Ovary (tissue), 9 donors: ENCODE results near the gene GPR4. TPM values are rescaled to one million over a fixed set of nuclear protein-coding genes. Genes with fewer than 3 reads are reported as not detected.

Source experiments
- DNase-seq, 5 donors: peaks; one replicate each; pipeline ENCODE4 v3.0.0-alpha.2; 2019 to 2020
- H3K27ac ChIP-seq, 2 donors: fragments of 200-600 bp; one replicate each; pipeline versions ENCODE4 v1.5.1 to v1.8.0; 2019 to 2022
- H3K27me3 ChIP-seq: fragments of 200-600 bp; one replicate; pipeline ENCODE4 v1.8.0; 2022
- H3K36me3 ChIP-seq: fragments of 200-600 bp; sonication (generic); one replicate; pipeline ENCODE4 v1.5.1; 2019
- H3K4me1 ChIP-seq: one replicate; pipeline ENCODE4 v1.8.1; 2013; ENCODE audit warnings: mild to moderate bottlenecking, moderate library complexity; ENCODE audit not compliant: insufficient read depth
- H3K4me3 ChIP-seq: fragments of 200-600 bp; sonication (generic); one replicate; pipeline ENCODE4 v1.5.1; 2017
- H3K9me3 ChIP-seq, 2 donors: fragments of 200-600 bp in 1 of 2; sonication (generic) in 1 of 2; one replicate each; pipeline versions ENCODE4 v1.5.1 to v1.8.1; 2013 to 2019; ENCODE audit warnings: mild to moderate bottlenecking in 1 of 2, moderate library complexity in 1 of 2
- CTCF ChIP-seq, 3 donors: fragments of 450-650 bp in 2 of 3; fragments of 200-600 bp in 1 of 3; IDR thresholded peaks; one replicate each; pipeline versions ENCODE4 v1.5.1 to v1.8.0; 2016 to 2022; ENCODE audit warnings: antibody characterized with exemption in 3 of 3, mild to moderate bottlenecking in 1 of 3
- EP300 ChIP-seq: sonication (generic); formaldehyde crosslinking; IDR thresholded peaks from one replicate; pipeline ENCODE4 v1.6.1; 2017; ENCODE audit warnings: antibody characterized with exemption
- POLR2A ChIP-seq: fragments of 450-650 bp; IDR thresholded peaks from one replicate; pipeline ENCODE4 v1.6.1; 2017; ENCODE audit warnings: antibody characterized with exemption, mild to moderate bottlenecking, moderate library complexity
- WGBS, 3 donors: extraction: QIAGEN DNeasy Blood & Tissue Kit in 1 of 3; methylation state at CpG; one replicate each; pipeline versions ENCODE4 v1.1.5 to v1.1.7; 2013 to 2017; 5-methylcytosine and 5-hydroxymethylcytosine counted together
- intact Hi-C, 4 donors: fragments of 100-400 bp; cut with DNase I; formaldehyde crosslinking; loops; one replicate each; pipeline versions ENCODE4 v1.11.0 to v1.15.1; 2022 to 2023
- polyA plus RNA-seq, 2 donors: library from polyadenylated mRNA; stranded (reverse); fragments of 200-250 nt in 1 of 2; fragments of 350-450 nt in 1 of 2; fragmentation: Illumina TruSeq in 1 of 2; extraction: RNeasy Lipid Tissue Mini Kit (QIAGEN cat#74804) in 1 of 2; gene quantifications; one replicate each; pipeline ENCODE4 v1.2.3, GENCODE V29; 2013 to 2014
- total RNA-seq, 7 donors: library from RNA; depleted of rRNA in 2 of 7; stranded (reverse); fragments of >200 nt in 2 of 7; fragmentation: NEBNext Ultra II Directional in 3 of 7; extraction: Animal tissue kit (Norgen Biotek cat#: 25700) in 3 of 7; gene quantifications; one replicate each; pipeline versions ENCODE4 v1.1.0 to v1.2.4, GENCODE V29; 2016 to 2023
- donor health status: DM: no; HTN: no; CAD: no; lungs with moderate emphysema.
- donor health status: DM: no; HTN: no; CAD: no.
- donor health status: Bipolar disorder and iron deficiency.
- donor health status: DM: yes; HTN: yes; CAD: no.
- donor health status: DM: no; HTN: no; CAD: no.
- donor health status: DM: yes; HTN: yes; CAD: no.

GPR4 gene
- total and polyA plus RNA-seq, 9 donors, result 0.60 to 11.9 (median 3.0) TPM

- no peak for DNase-seq
- Histone ChIP-seq H3K27me3 (no peaks in the 10 kb centered on the region), H3K4me1 (peaks cover 9% of the 10 kb centered on the region), H3K27ac (no peak overlapping the region), H3K4me3 (no peak overlapping the region), H3K9me3 (no peaks in the 10 kb centered on the region), H3K36me3 (no peaks in the 10 kb centered on the region)
- intact Hi-C loops, result loop anchor here in 1 of 4 donors (10.0 kb wide), 1 partner anchor 57 kb away; no protein-coding TSS in a partner anchor
- 91 to 96% (median 92%) methylated on average over 7 of the region's 7 CpGs for WGBS, 3 donors
- TF ChIP-seq EP300 (no peak), POLR2A (no peak), CTCF (IDR thresholded peaks at IDR 0.05) (no peak)
Measured at GRCh38 chr19:45581576-45581975, 20.4 kb downstream of the GPR4 start.

- Histone ChIP-seq H3K27ac (no peak overlapping the region), H3K4me1 (peaks cover 9% of the 10 kb centered on the region), H3K36me3 (no peaks in the 10 kb centered on the region), H3K4me3 (no peak overlapping the region), H3K9me3 (no peaks in the 10 kb centered on the region), H3K27me3 (no peaks in the 10 kb centered on the region)
- WGBS, 3 donors, result 24 to 42% (median 25%) methylated on average over 5 of the region's 5 CpGs
- intact Hi-C loops, result loop anchor here in 1 of 4 donors (10.0 kb wide), 1 partner anchor 54 kb away; no protein-coding TSS in a partner anchor
- TF ChIP-seq POLR2A (no peak), EP300 (no peak), CTCF (IDR thresholded peaks at IDR 0.05) (no peak)
- no peak for DNase-seq
Measured at GRCh38 chr19:45578861-45579260, 23.2 kb downstream of the GPR4 start.

- H3K27ac ChIP-seq, result peak overlapping the region in 1 of 2 donors; percentile 4
- H3K4me3 ChIP-seq, result no peak overlapping the region
- WGBS, 3 donors, result 21 to 33% (median 23%) methylated on average over 11 of the region's 11 CpGs
- H3K9me3 ChIP-seq, result no peaks in the 10 kb centered on the region
- TF ChIP-seq EP300 (no peak), CTCF (IDR thresholded peaks at IDR 0.05) (no peak), POLR2A (no peak)
- intact Hi-C loops, result loop anchor here in 1 of 4 donors (10.0 kb wide), 1 partner anchor 53 kb away; no protein-coding TSS in a partner anchor
- no peaks in the 10 kb centered on the region for H3K27me3 ChIP-seq
- H3K36me3 ChIP-seq, result no peaks in the 10 kb centered on the region
- peaks cover 5% of the 10 kb centered on the region for H3K4me1 ChIP-seq
- peak in 4 of 5 donors; percentile 40 to 80 (median 74) for DNase-seq
Measured at GRCh38 chr19:45577111-45577905, 24.7 kb downstream of the GPR4 start.

GRCh38 chr19:45576682-45577081 lies 25.3 kb downstream of the GPR4 start:
- Histone ChIP-seq H3K4me3 (no peak overlapping the region), H3K36me3 (no peaks in the 10 kb centered on the region), H3K27ac (no peak overlapping the region), H3K4me1 (peaks cover 5% of the 10 kb centered on the region), H3K9me3 (no peaks in the 10 kb centered on the region), H3K27me3 (no peaks in the 10 kb centered on the region)
- intact Hi-C loops, result loop anchor here in 1 of 4 donors (10.0 kb wide), 1 partner anchor 52 kb away; no protein-coding TSS in a partner anchor
- TF ChIP-seq CTCF (IDR thresholded peaks at IDR 0.05), result no peak
- no peak for TF ChIP-seq EP300
- TF ChIP-seq POLR2A, result no peak
- DNase-seq, result no peak
- WGBS, 3 donors, result 5 to 38% (median 17%) methylated on average over 3 of the region's 3 CpGs
